IPS DF 6.9 (cell line): ENCODE results near the gene KIAA0825.
"Not testable (repeated sequence)": the region's sequence is repeated elsewhere in the genome, so short reads cannot be mapped to it uniquely, and the experiment has no call there.

Experiments used
- DNase-seq: peaks from one replicate; pipeline ENCODE4 v3.0.0-alpha.2; 2013; ENCODE audit warnings: low read depth, low spot score
- H3K27ac ChIP-seq: one replicate; pipeline ENCODE4 v1.5.1; 2013; ENCODE audit warnings: low read length, control low read depth
- H3K27me3 ChIP-seq: 2 replicates; pipeline ENCODE4 v1.6.1; 2013; ENCODE audit warnings: mild to moderate bottlenecking, low read length; ENCODE audit not compliant: control insufficient read depth, insufficient read depth
- H3K36me3 ChIP-seq: 2 replicates; pipeline ENCODE4 v1.6.1; 2013; ENCODE audit warnings: low read length; ENCODE audit not compliant: control insufficient read depth, insufficient read depth
- H3K4me1 ChIP-seq: 2 replicates; pipeline ENCODE4 v1.6.1; 2013; ENCODE audit warnings: low read length; ENCODE audit not compliant: control insufficient read depth, insufficient read depth
- H3K4me3 ChIP-seq: 2 replicates; pipeline ENCODE4 v1.5.1; 2013; ENCODE audit warnings: mild to moderate bottlenecking, low read length
- H3K9me3 ChIP-seq: 2 replicates; pipeline ENCODE4 v1.6.1; 2013; ENCODE audit warnings: low read length, inconsistent platforms; ENCODE audit not compliant: control insufficient read depth, insufficient read depth
- WGBS: extraction: QIAGEN DNeasy Blood & Tissue Kit; methylation state at CpG from one replicate; pipeline ENCODE4 v1.1.7; 2013; ENCODE audit warnings: mixed read lengths, missing lambda C conversion rate; ENCODE audit not compliant: insufficient read length, insufficient coverage; 5-methylcytosine and 5-hydroxymethylcytosine counted together

KIAA0825 gene

DNA sequence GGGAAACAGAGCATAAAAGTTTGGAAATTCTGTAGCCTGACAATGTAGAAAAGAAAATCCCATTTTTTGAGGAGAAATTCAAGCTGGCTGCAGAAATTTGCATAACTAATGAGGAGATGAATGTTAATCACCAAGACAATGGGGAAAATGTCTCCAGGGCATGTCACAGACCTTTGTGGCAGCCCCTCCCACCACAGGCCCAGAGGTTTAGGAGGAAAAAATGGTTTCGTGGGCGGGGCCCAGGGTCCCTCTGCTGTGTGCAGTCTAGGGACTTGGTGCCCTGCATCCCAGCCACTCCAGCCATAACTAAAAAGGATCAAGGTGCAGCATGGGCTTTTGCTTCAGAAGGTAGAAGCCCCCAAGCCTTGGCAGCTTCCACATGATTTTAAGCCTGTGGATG is 502.1 kb downstream of the KIAA0825 start:
- DNase-seq, H3K4me3 ChIP-seq, H3K9me3 ChIP-seq, H3K4me1 ChIP-seq, H3K27ac ChIP-seq, H3K27me3 ChIP-seq, H3K36me3 ChIP-seq: not testable (repeated sequence)
- no CpG with 5 or more reads among the region's 2 CpGs for WGBS

DNA sequence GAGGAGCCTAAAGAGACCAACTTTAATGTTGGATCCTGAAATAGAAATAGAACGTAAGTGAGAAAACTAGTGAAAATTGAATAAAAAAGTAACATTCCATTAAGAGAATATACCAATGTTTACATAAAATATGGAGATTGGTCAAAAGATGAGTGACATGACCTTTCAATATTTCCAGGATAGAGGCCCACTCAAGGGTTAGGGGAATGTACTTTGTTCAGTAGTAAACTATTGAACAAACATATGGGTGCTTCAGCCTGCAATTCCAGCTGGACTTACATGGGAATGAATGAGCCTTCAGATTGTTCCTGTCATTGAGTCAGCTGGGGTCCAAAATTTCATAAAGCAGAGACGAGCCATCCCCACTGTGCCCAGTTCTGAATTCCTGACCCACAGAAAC is 505.3 kb downstream of the KIAA0825 start:
- H3K27ac ChIP-seq, result no peak overlapping the region
- no peaks in the 10 kb centered on the region for H3K27me3 ChIP-seq
- no peaks in the 10 kb centered on the region for H3K4me1 ChIP-seq
- whole genome bisulfite sequencing, result no CpG with 5 or more reads among the region's 2 CpGs
- H3K9me3 ChIP-seq, result peaks cover 4% of the 10 kb centered on the region
- no peak overlapping the region for H3K4me3 ChIP-seq
- no peak for DNase-seq
- H3K36me3 ChIP-seq, result no peaks in the 10 kb centered on the region

GRCh38 chr5:94111209-94112004 is 507.0 kb downstream of the KIAA0825 start:
- Histone ChIP-seq H3K9me3 (peaks cover 1% of the 10 kb centered on the region; the same call in 1 of the 2 replicates), H3K27ac (no peak overlapping the region), H3K36me3 (no peaks in the 10 kb centered on the region), H3K4me1 (no peaks in the 10 kb centered on the region), H3K27me3 (no peaks in the 10 kb centered on the region), H3K4me3 (peak overlapping the region; percentile 62; the same call in 1 of the 2 replicates)
- no CpG with 5 or more reads among the region's 51 CpGs for WGBS
- peak; percentile 94 for DNase-seq

DNA sequence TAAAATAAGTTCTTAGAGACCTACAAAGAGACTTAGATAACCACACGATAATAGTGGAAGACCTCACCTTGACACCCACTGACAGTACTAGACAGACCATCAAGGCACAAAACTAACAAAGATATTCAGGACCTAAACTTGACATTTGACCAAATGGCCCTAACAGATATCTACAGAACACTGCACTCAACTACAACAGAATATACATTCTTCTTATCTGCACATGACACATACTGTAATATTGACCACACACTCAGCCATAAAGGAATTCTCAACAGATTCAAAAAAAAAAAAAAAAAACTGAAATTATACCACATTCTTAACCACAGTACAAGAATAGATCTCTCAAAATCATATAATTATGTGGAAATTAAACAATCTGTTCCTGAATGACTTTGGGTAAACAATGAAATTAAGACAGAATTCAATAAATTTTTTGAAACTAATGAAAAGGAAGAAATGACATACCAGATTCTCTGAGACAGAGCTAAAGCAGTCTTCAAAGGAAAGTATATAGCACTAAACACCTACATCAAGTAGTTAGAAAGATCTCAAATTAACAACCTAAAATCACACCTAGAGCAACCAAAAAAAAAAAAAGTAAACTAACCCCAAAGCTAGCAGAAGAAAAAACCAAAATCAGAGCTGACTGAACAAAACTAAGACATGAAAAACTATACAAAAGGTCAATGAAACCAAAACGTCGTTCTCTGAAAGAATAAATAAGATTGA is 514.7 kb downstream of the KIAA0825 start:
- no peak for DNase-seq
- Histone ChIP-seq H3K36me3 (no peaks in the 10 kb centered on the region), H3K4me3 (no peak overlapping the region), H3K27ac (no peak overlapping the region), H3K9me3 (no peaks in the 10 kb centered on the region), H3K27me3 (no peaks in the 10 kb centered on the region), H3K4me1 (no peaks in the 10 kb centered on the region)
- WGBS, result no CpG with 5 or more reads among the region's 3 CpGs
